C4-2B (cell line): ENCODE results near the gene PGM5.

Experiments used
- CTCF ChIP-seq: fragments of 450-650 bp; conservative IDR thresholded peaks from 2 replicates; pipeline ENCODE4 v1.5.1; 2017; ENCODE audit warnings: mild to moderate bottlenecking
- ZFX ChIP-seq: fragments of 450-650 bp; IDR thresholded peaks from 2 replicates; pipeline ENCODE4 v1.6.1; 2017

GRCh38 chr9:68428481-68428880 lies 72.1 kb downstream of the PGM5 start:
- no peak for TF ChIP-seq CTCF
- no peak for TF ChIP-seq ZFX
